Fibroblast of lung (primary cell): ENCODE measurements around the gene TRPM4.

Source experiments
- EZH2 ChIP-seq: IDR thresholded peaks from 2 replicates; pipeline ENCODE4 v1.5.1; 2012; ENCODE audit warnings: low read length, control low read depth, mild to moderate bottlenecking; ENCODE audit errors: missing control alignments
- TF ChIP-seq, protein P1 (sequence below), 2 donors: IDR thresholded peaks in 1 of 2; conservative IDR thresholded peaks in 1 of 2; 1 replicate in 1 of 2; 2 replicates in 1 of 2; pipeline ENCODE4 v1.5.1; 2011 to 2012; ENCODE audit warnings: low read length in 2 of 2, control low read depth in 1 of 2, inconsistent platforms in 1 of 2, low read depth in 1 of 2, mild to moderate bottlenecking in 1 of 2

DNA sequence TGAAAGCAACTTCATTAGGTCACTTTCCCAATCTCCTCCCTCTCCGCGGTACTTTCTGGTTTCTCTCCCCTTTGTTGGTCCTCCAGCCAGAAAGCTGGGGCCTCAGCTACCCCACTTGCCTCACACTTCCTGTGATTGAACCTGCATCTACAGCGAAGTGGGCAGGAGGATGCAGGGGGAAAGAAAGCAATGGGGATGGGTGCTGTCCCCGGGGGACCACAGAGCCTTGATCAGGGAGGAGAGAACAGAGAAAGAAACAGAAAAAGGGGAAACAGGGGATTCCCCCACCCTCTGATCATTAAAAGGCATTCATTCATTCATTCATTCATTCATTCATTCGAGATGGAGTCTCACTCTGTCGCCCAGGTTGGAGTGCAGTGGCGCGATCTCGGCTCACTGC is 74.2 kb downstream of the TRPM4 start:
- TF ChIP-seq, protein P1, sequence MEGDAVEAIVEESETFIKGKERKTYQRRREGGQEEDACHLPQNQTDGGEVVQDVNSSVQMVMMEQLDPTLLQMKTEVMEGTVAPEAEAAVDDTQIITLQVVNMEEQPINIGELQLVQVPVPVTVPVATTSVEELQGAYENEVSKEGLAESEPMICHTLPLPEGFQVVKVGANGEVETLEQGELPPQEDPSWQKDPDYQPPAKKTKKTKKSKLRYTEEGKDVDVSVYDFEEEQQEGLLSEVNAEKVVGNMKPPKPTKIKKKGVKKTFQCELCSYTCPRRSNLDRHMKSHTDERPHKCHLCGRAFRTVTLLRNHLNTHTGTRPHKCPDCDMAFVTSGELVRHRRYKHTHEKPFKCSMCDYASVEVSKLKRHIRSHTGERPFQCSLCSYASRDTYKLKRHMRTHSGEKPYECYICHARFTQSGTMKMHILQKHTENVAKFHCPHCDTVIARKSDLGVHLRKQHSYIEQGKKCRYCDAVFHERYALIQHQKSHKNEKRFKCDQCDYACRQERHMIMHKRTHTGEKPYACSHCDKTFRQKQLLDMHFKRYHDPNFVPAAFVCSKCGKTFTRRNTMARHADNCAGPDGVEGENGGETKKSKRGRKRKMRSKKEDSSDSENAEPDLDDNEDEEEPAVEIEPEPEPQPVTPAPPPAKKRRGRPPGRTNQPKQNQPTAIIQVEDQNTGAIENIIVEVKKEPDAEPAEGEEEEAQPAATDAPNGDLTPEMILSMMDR (conservative IDR thresholded peaks at IDR 0.05 in 1 of 2, IDR thresholded peaks at IDR 0.05 in 1 of 2; ENCODE audit: low read depth in 1 of 2, low read length in 2 of 2): no peak
- TF ChIP-seq EZH2: no peak
